Jurkat, Clone E6-1 (cell line): ENCODE results near the gene HOXD9.

Source experiments
- DNase-seq: peaks from one replicate; pipeline ENCODE4 v3.0.0-alpha.2; 2011; ENCODE audit warnings: low read depth, low spot score
- H3K4me3 ChIP-seq: 2 replicates; pipeline ENCODE4 v1.5.1; 2011; ENCODE audit warnings: mild to moderate bottlenecking, low read length, control low read depth, moderate library complexity

Gene HOXD9

GRCh38 chr2:176105730-176106580 lies 16.6 kb upstream of the HOXD9 start:
- H3K4me3 ChIP-seq, result no peak overlapping the region
- DNase-seq, result no peak

- no peak within 1 kb of the TSS for H3K4me3 ChIP-seq
- DNase-seq, result no peak
These were observed 15.7 kb upstream of the HOXD9 start, which contains the start of gene HOXD11 for GRCh38 chr2:176106581-176107539. Gene HOXD11, plus strand, starts transcription at chr2:176107280. Its CDS starts 76 bp downstream, at chr2:176107356.

GRCh38 chr2:176107731-176108181 lies 14.8 kb upstream of the HOXD9 start:
- no peak for DNase-seq
- H3K4me3 ChIP-seq, result no peak overlapping the region

- H3K4me3 ChIP-seq, result no peak overlapping the region
- no peak for DNase-seq
These were observed 13.2 kb upstream of the HOXD9 start for GRCh38 chr2:176109192-176109901.

- DNase-seq, result no peak
- no peak overlapping the region for H3K4me3 ChIP-seq
These were observed 12.6 kb upstream of the HOXD9 start for GRCh38 chr2:176109946-176110345.

- no peak for DNase-seq
- H3K4me3 ChIP-seq, result no peak overlapping the region
These were observed 11.9 kb upstream of the HOXD9 start for GRCh38 chr2:176110415-176111308.

- DNase-seq, result no peak
- H3K4me3 ChIP-seq, result no peak overlapping the region
These were observed 11.2 kb upstream of the HOXD9 start for GRCh38 chr2:176111309-176111663.

- no peak for DNase-seq
- H3K4me3 ChIP-seq, result no peak overlapping the region
These were observed 10.6 kb upstream of the HOXD9 start for GRCh38 chr2:176111846-176112374.

- DNase-seq, result no peak
- H3K4me3 ChIP-seq, result no peak overlapping the region
These were observed 9.9 kb upstream of the HOXD9 start for GRCh38 chr2:176112375-176113302.

GRCh38 chr2:176114120-176114929 lies 8.2 kb upstream of the HOXD9 start:
- no peak overlapping the region for H3K4me3 ChIP-seq
- DNase-seq, result no peak

- no peak overlapping the region for H3K4me3 ChIP-seq
- no peak for DNase-seq
These were observed 7.4 kb upstream of the HOXD9 start for GRCh38 chr2:176114930-176115625.

GRCh38 chr2:176115883-176116813 lies 6.4 kb upstream of the HOXD9 start, which contains the start of gene HOXD10:
Gene HOXD10, plus strand, starts transcription at chr2:176116778. Its CDS starts 56 bp downstream, at chr2:176116834.
- H3K4me3 ChIP-seq, result no peak within 1 kb of the TSS
- no peak for DNase-seq

- no peak overlapping the region for H3K4me3 ChIP-seq
- no peak for DNase-seq
These were observed 5.2 kb upstream of the HOXD9 start for GRCh38 chr2:176117162-176117822.

- DNase-seq, result no peak
- H3K4me3 ChIP-seq, result no peak overlapping the region
These were observed 4.6 kb upstream of the HOXD9 start for GRCh38 chr2:176117823-176118371.
